Neural cell (in vitro differentiated cells): Measurements from ENCODE around the gene ALOX5.

Experiments
- CTCF ChIP-seq: fragments of 450-650 bp; IDR thresholded peaks from 2 replicates; pipeline ENCODE4 v1.5.1; 2014; ENCODE audit warnings: antibody characterized with exemption, mild to moderate bottlenecking, moderate library complexity; ENCODE audit not compliant: poor library complexity, severe bottlenecking
- EP300 ChIP-seq: fragments of 450-650 bp; conservative IDR thresholded peaks from 2 replicates; pipeline ENCODE4 v1.6.1; 2014; ENCODE audit warnings: antibody characterized with exemption, mild to moderate bottlenecking, moderate library complexity; ENCODE audit not compliant: poor library complexity, severe bottlenecking
- MXI1 ChIP-seq: fragments of 450-650 bp; conservative IDR thresholded peaks from 2 replicates; pipeline ENCODE4 v1.6.1; 2014; ENCODE audit warnings: antibody characterized with exemption, mild to moderate bottlenecking; ENCODE audit not compliant: poor library complexity, severe bottlenecking

GRCh38 chr10:45417746-45418145 is 43.7 kb downstream of the ALOX5 start:
- TF ChIP-seq CTCF, result no peak
- TF ChIP-seq EP300, result no peak
- no peak for TF ChIP-seq MXI1
